ENCODE data around the gene CEBPZOS. TPM values are rescaled to one million over a fixed set of nuclear protein-coding genes. Genes with fewer than 3 reads are reported as not detected.

CEBPZOS gene
- total RNA-seq, 1 donor from 2014 or later, result 38.5 TPM

DNA sequence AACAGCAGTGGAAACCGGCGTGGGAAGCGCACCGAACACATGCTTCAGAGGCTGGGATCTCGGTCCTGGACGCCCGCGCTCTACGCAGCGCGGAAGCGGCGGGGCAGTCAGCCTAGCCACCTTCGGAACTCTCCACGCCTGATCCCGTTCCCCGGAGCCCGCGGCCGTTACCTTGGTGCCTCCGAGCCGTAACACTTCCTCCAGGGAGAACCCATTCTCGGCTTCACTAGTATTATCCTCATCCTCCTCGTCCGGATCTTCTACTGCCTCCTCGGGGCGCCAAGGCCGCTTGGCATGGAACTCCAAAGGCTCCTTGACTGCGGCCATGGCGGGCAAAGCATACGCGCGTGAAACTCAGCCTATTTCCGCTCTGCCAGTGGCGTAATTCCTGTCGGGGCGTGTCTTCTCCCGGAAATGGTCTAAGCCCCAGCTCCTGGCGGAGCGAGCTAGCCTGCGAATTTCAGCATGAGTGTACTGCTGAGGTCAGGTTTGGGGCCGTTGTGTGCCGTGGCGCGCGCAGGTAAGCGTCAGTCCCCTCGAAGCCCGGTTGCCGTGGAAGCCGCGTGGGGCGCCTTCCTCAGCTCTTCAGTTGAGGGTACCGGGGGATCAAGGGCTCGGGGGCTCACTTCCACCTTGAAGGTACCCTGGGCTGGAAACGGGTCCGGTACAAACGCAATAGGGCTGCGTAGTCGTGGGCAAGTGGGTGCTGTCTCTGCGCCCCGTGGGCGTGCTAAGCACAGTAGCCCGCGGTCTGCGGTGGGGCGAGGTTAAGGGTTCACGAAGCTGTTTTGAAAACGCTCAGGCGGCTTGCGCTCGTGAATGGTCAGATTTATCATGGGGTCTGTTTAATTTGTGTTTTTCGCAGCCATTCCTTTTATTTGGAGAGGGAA lies 35.2 kb downstream of the CEBPZOS start, which contains the start of the genes CEBPZ and NDUFAF7:
Gene CEBPZ, minus strand, starts transcription at position 356 of the 890 bp plus-strand sequence. Its CDS starts 29 bp downstream, at position 327.
Gene NDUFAF7, plus strand, starts transcription at position 418 of the 890 bp plus-strand sequence. Its CDS starts 48 bp downstream, at position 466.
- intact Hi-C loops (cut with micrococcal nuclease), result loop anchor here (1.0 to 5.0 kb wide), 13 partner anchors 13 to 1521 kb away; partner anchors contain the start of genes CEBPZOS, PRKD3, SRSF7 and STRN

DNA sequence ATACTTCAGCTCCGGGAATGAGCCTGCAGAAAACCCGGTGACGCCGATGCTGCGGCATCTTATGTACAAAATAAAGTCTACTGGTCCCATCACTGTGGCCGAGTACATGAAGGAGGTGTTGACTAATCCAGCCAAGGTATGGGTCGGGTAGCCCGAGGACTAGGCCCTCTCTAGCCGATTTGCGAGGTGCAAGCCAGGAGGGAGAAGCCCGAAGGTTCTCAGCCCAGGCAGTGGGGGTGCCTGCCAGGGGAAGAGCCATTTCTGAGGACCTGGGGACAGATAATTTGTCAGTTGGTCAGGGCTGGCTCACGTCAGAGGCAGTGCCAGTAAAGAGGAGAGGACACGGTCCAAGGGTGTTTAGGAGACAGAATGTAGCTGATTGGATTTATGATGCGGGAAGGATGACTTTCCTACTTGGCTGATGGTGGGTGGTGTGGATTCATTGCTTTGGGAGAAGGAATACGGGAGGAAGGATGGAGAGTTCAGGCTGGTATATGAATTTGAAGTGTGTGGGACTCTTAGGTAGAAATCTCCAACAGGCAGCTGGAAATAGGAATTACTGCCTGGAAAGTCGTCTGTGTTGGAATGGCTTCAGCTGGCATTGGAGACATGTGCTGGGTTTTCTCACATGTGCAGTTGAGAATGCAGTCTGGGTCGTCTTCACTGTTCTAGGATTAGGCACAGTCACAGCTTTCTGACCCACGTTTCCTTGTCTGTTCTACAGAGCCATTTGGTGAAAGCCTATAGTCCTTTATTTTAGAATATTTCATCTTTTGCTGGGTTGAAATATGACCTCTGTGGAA lies 36.0 kb downstream of the CEBPZOS start:
- intact Hi-C loops (cut with micrococcal nuclease), result loop anchor here (5.0 kb wide), 1 partner anchor 1520 kb away; the partner anchor contains the start of gene SRSF7

DNA sequence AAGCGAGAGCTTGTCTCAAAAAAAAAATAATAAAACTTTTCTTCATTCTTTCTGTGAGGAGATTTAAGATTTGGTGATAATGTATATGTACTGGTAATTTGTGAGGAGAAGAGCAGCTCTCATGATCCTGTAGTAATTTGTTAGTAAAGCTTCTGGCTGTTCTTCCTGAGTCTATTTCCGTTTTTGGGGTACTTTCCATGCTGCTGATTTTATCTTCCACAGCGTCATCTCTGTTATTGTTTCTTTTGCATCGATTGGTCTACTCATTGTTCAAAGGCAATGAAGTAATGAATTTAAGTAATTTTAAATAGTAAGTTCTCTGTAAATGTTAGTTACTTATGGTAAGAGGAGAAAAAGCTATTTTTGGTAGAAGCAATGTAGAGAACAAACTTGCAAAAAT lies 47.1 kb downstream of the CEBPZOS start:
- intact Hi-C loops (cut with micrococcal nuclease), result no loop called here

DNA sequence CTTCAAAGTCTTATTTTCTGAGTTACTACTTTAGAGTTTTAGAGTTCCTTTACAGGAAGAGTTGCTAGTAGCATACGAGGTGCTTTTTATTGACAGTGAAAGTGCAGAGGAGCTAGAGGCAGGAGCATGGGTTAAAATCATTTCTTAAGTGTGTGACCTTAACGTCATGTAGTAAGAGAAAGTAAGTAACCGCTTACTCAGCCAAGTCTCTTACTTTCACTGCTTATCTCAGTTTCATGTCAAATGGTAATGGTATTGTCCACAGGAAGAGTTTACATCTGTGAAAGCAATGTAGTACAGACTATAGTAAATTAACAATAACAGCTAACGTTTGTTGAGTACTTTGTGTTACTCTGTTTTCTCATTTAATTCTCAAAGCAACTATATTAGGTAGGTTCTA lies 47.7 kb downstream of the CEBPZOS start:
- intact Hi-C loops (cut with micrococcal nuclease), result loop anchor here (1.0 kb wide), 1 partner anchor 13 kb away; the partner anchor contains the start of genes CEBPZ and NDUFAF7

DNA sequence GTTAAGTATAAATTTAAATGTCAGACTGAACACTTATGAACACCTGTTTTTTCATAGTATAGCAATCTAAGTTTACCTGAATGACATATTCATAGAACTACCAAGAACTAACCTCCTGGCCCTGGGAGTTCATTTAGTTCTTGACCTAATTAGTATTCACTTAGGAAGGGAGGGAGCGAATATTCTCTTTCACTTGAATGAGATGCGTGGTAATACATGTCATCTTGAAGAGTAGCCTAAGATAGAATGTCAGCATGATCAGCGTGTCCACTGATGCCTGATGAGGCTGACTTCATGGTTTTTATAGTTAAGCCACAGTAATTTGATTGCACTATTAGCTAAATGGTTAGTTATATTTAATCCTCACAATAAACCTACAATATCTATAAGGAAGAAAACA lies 48.5 kb downstream of the CEBPZOS start:
- intact Hi-C loops (cut with micrococcal nuclease), result loop anchor here (1.0 kb wide), 1 partner anchor 13 kb away; the partner anchor contains the start of genes CEBPZ and NDUFAF7

DNA sequence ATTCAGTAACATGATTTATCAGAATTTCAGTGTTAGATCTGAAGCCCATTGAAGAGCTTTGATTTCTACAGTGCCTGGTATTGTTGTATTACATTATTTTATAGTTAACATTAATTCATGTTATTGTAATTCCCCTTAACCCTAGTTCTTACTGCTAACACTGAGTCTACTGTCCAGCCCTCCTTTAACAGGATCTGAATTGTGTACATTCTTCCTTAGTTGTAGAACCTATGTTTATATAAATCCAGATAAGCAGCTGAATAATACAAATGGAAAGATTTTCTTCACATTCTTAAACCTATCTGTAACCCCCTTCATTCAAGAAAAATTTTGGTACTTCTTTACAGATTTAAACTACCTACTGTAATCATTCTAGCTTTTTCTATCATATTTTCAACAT lies 49.9 kb downstream of the CEBPZOS start:
- intact Hi-C loops (cut with micrococcal nuclease), result no loop called here

DNA sequence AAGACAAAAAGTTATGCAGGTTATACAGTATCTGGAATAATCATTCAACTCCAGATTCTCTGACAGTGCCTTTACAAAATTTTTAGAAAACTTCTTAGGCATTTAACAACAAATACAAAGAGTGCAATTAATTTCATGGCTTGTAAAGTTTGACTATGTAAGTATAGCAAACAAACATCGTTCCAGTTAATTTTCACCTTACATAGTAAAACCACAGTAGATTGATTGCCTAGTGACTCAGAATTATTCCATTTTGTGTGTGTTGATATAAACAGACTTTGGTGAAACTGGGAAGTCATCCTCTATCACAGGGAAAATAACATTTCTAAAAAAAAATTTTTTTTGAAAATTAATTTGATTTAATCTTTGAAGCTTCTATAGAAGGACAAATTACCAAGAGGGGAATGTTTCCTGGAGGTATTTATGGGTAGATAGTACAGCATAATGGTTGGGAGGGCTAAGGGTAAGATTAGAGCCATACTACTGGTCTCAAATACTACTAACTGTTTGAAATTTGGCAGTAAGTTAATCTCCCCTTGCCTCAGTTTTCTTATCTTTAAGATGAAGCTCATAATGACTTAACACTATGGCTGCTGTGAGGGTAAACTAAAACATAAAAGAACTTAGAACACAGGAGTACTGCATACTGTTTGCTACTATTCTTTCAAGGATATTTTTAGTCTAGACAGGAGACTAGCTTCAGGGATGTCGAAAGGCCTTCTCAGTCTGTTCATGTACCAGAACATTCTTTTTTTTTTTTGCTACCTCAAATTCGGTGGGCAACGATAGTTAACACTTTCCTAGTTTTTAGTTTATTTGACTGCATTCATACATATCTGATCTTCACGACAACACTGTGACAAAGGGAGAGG lies 54.8 kb downstream of the CEBPZOS start:
- intact Hi-C loops (cut with micrococcal nuclease), result no loop called here

Other genes starting within 250 kb of the CEBPZOS start
- 28.8 and 33.8 TPM in 2 replicates for gene STRN, start 230.0 kb upstream of the CEBPZOS start, total RNA-seq
- gene HEATR5B, start 112.1 kb upstream of the CEBPZOS start, total RNA-seq, result 21.1 and 22.8 TPM in 2 replicates
- 8.9 and 12.0 TPM in 2 replicates for gene GPATCH11, start 112.0 kb upstream of the CEBPZOS start, total RNA-seq
- gene EIF2AK2, start 39.5 kb upstream of the CEBPZOS start, total RNA-seq, result 79.6 and 87.9 TPM in 2 replicates
- gene SULT6B1, start 7.8 kb upstream of the CEBPZOS start, total RNA-seq, result not detected in 2 replicates
- 48.8 and 51.2 TPM in 2 replicates for gene CEBPZ, start 35.1 kb downstream of the CEBPZOS start, total RNA-seq
- 21.7 and 22.6 TPM in 2 replicates for gene NDUFAF7, start 35.2 kb downstream of the CEBPZOS start, total RNA-seq
- gene PRKD3, start 128.3 kb downstream of the CEBPZOS start, total RNA-seq, result 15.1 and 18.5 TPM in 2 replicates
- 0.49 and 0.54 TPM in 2 replicates for gene QPCT, start 148.1 kb downstream of the CEBPZOS start, total RNA-seq

Data from T-helper 1 cell treated with Interleukin-12 subunit alpha and Interleukin-12 subunit beta and Interleukin-4 antibody, amounts not matched to agents 30 ng/mL and 1 ng/mL, for 36 hours (primary cell).